RPMI7951 (cell line): ENCODE results near the gene RAMP3. TPM values are rescaled to one million over a fixed set of nuclear protein-coding genes. Genes with fewer than 3 reads are reported as not detected.

Experiments
- DNase-seq: peaks from one replicate; pipeline ENCODE4 v3.0.0-alpha.2; 2012; ENCODE audit warnings: low read depth
- total RNA-seq: library from RNA; depleted of rRNA; stranded (reverse); fragments of >200 nt; shearing (Covaris generic); gene quantifications from 2 replicates; pipeline ENCODE4 v1.2.3, GENCODE V29; 2014

The RAMP3 gene
- total RNA-seq, 1 experiment from 2014 or later = 0.84 TPM

DNA sequence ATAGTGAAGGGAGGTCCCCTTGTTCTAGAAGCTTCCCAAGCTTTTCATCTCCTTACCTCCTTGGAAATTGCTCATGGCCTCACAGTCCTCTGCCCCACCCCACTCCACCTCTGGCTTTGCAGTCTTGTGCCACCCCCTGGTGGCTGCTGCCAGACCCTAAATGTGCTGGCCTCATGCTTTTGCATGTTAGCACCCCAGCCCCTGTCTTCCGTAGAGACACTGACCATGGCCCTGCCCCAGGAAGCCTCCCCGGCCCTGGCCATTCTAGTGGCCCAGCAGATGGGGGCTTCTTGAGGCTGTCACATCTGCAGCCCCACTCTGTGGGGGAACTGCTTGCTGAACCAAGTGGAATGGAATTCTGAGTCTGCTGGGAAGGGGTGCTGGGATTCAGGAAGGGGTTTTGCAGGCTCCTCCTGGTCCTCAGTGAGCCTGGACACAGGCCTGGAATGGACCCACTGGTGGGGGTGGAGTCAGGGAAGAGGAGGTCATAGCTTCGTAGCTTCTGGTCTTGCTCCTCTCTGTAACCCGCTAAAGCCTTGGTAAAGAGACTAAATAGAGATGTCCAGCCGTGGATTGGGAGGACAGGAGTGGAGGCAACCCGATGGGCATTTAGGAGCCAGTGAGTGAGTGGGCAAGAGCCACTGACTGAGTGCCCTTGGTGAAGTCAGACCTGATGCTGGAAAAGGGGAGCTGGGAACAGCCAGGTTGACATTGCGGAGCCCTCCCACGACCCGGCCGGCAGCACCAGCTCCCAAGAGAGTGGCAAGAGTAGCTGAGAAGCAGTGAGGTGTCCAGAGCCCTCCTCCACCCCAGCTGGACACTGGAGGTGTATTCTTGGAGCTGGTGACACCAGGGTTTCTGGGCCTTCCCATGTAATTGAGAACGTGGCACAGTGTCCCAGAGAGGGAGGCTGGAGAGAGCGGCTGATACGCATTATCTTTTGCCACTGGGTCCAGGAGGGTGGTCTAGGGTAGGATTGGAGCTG, 20.9 kb downstream of the RAMP3 start:
- no peak for DNase-seq

DNA sequence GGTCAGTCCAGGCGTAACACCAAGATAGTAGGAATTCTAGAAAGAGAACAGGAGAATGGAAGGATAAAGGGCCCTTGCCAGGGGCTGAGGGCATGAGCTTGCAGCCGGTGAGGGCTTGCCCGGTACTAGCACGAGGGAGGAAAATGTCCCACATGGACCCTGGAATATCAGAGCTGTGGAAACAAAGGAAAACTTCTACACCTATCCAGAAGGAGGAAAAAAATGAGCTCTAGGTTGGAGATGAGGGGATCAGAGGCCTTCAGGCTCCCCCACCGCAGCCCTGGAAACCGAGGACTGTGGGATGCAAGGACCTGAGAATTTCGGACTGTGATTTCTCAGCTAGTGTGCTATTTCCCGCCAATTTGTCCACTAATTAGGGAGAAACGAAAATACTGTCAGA, 22.1 kb downstream of the RAMP3 start:
- no peak for DNase-seq

DNA sequence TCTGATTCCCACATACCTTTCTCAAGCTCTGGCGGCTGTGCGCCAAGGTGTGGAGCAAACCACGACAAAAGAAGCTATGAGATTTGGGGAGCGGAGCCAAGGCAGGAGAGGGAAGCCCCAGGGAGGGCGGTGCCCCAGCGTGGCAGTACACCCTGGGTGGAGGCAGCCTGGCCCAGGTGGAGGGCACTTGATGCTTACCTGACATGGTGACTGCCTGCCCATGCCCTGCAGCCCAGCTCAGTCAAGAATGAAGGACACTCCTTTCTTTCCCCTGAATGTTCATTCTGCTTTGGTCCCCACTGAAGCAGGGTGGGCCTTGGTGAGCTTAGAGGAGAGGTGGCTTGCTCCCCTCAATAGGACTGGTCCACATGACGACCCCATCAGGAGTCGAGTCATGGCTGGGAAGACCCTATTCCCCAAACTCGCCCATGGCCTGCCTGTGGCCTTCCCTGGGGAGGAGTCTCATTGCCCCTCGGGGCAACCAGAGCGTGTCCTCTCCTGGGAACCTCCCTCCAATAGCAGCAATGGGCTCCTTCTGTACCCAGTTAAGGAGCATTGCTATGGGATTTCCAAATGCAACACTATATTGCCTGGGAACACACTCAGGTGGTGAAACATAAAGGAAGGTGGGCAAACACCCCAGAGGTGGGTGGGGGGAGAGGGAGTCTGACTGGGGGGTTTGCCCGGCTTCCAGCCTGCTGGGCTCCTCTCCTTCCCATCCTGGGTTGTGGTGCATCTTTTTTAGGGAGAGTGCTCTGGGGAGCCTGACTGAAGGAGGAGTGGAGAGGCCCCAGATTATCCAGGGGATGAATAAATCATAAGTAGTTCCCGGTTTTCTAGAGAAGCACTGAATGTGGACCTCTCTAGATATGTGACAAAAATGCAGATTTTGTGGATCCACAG, 22.7 kb downstream of the RAMP3 start:
- DNase-seq = no peak

DNA sequence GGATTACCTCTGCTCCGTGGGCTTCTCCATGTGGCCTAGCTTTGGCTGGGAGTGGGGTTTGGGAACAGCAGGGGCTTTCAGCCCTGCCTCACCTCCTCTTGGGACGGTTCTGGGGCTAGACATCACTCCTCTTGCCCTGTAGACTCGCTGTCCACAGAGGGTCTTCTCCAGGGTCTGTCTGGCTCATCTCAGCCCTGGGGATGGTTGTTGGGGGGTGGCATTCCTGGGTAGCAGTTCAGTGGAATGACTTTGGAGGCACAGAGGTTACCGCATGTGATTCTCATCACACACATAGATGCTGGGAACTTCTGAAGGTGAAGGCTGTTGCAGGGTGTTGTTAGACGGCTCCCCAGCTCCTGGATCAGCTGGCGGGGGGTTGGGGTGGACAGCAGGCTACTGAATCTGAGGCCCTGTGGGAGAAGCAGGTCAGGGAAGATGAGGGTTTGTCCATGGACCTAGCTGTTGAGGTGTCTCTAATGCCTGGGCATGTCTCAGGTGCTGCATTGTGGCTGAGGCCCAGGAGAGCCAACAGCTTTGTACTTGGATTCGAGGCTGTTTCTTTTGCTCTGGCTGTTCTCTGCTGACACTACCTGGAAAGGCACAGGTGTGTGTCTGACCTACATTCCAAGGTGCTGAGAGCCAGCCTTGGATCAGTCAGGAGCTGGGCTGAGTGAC, 23.8 kb downstream of the RAMP3 start:
- DNase-seq = no peak

DNA sequence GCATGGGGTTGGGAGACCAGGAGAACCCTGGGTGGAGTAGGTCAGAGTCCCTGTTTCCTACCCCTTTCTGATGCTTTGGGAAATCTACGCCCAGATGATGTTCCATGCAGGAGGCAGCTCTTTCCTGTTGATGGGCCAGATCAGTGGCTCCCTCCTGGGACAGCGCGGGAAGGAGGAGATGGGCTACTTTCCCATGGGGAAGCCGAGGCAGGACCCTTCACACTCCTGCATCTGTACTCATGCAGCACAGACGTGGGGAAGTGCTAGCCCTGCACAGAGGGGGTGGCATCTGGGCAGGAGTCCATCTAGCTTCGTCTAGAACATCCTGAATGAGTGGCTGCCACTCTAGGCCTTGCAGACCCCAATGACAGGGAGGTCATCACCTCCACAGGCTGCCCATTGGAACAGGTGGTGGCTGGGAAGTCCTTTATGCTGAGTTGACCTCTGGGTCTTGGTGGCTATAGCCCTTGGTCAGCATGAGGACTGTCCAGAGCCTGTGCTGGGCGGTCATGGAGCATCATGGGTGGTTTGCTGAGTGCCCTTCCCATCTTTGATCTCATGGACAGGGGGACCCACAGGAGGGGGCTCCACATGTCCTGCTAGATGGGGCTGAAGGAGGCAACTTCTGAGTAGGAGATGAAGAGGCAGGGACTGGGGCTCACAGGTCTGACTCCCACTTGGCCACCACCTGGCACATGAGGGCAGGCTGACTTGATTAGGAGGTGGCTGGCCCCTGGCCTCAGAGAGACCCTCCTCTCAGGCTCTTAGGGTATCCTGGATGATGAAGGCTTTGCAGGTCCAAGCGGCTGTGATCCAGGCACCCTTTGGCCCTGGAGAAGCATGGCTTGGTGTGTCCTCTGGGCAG, 24.6 kb downstream of the RAMP3 start:
- no peak for DNase-seq

DNA sequence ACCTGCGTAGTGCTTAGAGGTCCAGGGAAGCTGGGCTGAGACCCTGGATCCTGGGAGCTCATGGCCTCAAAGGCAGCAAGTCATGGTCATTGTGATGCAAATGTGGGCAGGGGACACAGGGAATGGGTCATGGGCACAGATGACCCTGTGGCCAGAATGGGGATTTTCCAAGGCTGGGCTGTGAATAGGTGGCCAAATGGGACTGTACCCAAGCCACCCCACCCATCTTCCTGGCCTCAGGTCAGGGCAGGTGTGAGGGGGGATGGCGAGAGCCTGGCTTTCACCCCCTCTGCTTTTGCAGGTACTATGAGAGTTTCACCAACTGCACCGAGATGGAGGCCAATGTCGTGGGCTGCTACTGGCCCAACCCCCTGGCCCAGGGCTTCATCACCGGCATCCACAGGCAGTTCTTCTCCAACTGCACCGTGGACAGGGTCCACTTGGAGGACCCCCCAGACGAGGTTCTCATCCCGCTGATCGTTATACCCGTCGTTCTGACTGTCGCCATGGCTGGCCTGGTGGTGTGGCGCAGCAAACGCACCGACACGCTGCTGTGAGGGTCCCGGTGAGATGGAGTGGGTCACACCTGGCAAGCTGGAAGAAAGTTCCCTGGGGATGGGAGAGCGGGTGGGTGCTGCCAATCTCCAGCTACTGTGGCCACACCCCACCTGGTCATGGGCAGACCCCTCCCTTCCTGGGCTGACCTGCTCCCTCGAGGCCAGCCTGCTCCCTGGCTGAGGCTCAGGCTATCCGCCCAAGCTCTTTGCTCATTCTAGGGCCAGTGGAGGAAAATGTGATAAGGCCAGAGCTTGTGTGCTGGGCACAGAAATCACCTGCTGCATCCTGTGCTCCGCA, 25.5 kb downstream of the RAMP3 start:
- DNase-seq = no peak

DNA sequence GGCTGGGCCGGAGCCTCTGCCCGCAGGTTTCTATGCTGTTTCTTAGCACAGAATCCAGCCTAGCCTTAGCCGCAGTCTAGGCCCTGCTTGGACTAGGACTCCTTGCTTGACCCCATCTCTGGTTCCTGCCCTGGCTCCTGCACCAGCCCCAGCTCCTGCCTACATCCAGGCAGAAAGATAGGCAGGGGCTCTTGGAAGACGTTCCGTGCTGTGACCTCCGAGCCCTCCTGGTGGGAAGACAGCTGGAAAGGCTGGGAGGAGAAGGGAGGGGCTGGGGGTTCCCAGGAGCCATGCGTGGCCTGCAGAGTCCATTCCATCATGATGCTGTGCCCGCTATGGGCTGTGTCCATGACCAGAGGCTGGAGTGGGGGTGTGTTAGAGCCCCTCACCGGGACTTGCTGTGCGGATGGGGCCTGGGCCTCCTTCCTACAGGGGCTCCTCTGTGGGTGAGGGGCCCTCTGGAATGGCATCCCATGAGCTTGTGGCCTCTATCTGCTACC, 26.2 kb downstream of the RAMP3 start:
- DNase-seq = no peak

DNA sequence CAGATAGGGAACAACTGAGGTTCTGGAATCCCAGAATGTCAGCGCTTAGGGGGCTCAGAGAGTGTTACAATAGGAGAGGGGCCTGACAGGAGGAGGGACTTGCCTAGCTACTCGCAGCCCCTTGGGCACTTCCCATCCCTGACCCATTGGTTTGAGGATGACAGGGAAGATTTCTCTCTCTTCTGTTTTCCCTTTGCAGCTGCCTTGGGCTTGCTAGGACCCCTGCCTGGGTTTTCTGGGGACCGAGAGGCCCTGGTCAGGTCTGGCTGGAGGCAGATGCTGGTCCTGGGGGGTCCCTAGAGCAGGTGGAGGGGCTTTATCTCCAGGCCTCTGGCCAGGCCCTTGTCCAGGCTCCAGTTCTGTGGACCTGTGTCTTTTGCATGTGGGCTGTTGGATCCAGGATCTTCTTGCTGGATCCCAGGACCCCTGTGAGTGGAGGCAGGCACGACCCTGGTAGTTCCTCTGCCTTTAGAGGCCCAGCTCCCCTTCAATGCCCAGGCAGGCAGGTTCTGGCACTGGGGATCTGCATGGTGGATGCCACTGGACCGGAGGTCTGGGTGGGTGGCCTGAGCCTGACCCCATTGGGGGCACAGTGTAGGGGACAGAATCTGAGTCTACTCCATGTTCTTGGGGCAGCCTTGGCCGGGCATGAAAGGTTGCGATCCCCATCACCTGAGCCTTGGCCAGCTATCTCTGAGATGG, 26.9 kb downstream of the RAMP3 start:
- no peak for DNase-seq

DNA sequence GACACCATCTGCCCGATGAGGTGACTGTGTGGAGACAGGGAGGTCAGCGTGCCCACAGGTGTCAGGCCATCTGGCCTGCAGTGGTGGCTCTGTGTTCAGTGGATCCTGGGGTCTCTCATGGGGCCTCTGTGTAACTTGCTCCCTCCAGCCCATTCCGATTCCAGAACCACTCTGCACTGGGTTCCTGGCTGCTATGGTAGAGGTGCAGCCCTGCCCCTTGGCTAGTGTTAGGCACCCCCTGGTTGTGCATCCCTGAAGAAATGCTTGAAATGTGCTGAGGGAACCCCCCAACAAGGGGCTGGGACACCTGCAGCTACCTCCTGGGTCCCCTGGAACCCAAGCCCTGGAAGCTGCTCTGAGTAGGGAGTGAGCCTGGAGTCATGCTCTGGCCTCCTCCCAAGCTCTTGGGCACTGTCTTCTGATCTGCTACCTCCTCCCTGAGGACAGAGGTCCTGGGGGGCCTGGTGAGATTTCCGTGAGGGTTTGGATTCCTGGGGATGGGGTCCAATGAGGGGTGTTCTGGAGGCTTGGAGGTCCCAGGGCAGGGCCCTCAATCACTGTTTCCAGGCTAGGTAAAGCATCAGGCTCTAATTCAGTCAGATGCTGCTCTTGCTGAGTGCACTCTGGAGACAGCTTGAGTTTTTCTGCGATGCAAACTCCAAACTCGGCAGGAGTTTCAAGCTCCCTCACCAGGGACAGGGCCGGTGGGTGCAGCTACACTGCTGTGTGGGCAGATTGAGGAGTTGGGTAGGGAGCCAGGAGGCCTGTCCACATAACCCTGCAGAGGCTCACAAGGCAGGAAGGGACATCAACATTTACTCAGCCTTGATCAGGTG, 27.7 kb downstream of the RAMP3 start:
- DNase-seq = no peak

DNA sequence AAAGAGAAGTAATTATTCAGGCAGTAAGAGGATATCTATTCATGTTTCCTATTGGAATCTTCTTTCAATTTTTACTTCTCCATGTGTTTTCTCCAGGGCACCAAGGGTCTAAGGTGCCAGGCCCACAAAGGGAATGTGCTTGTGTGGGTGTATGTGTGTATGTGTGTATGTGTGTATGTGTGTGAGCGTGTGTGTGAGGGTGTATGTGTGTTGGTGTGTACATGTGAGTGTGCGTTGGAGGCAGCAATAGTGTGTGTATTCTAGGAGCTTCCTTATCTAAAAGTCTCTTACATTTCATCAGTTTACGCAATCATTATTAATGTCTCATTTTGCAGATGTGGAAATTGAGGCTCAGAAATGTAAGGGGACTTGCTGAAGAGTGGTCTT, 28.3 kb downstream of the RAMP3 start:
- no peak for DNase-seq

DNA sequence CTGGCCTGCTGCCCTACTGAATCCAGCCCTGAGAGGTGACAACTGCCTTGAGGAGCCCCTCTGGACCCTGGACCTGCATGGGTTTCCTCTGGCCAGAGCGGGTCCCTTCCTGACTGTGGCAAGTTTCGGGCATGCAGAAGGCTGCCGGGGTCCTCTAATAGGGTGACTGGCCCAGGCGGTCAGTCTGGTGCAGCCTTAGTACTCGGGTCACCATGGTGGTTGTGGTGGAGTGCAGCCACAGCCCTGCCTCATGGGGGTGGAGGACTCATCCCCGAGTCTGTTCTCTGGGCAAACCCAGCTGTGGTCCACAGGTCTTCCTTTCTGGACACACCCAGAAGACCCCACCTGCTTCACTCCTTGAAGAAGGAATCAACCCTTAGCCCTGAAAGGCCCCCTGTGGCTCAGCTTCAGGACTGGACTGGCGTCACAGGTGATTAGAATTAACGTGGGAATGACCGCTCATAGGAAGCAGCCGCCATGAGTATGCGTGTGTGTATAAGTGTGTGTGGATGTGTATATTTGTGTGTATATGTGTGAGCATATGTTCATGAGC, 28.7 kb downstream of the RAMP3 start:
- no peak for DNase-seq

DNA sequence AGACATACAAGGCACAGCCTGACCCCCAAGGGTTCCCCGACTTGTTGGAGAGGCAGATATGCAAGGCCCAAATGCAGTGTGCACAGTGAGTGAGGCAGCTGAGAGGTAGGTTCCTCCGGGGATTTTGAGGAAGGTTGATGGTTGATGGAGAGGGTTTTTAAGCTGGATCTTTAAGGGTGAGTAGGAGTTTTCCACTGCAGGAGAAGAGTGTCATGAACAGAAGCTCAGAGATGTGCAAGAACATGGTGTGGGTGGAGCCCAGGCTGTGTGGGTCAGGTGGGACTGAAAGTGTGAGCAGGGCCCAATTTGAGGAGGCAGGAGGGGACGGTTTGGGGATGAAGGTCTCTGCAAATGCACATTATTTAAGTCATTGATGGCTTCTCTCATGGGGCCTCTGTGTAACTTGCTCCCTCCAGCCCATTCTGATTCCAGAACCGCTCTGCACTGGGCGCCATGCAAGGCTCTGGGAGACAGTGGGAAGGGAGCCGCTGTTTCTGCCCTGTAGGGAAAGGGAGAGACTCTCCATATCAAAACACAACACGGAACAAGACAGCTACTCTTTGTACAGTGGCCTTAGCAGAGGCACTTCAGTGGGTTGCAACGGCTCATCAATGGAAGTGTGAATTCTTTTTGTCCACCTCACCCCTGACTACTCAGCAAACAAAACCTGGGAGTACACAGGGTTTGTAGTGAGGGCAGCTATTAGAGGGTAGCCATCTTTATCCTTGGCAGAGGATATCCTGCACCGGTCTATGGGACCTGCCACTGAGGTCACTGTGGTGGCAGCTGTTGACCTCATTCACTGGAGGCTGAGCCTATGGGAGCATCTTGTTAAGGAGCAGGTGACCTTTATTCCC, 29.7 kb downstream of the RAMP3 start:
- no peak for DNase-seq

DNA sequence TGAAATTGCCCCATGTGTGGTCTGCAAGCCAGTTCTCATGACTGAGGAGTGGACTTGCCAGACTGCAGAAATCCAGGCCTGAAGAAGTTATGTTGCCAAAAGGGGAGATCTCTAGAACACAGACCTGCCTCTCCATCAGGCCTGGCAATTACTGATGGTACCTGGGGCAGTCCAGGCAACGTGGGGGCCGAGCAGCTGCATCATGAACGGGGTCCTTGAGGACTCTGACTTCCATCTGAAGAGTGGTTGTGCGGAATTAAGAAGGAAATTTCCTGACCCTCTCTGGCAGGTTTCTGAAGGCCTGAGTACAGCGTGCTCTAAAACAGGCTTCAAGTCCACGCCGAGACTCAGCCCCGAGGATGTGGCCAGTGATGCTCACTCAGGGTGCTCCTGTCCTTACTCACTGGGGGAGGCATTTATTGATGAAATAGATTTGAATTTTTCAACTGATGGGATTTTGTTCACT, 30.4 kb downstream of the RAMP3 start:
- DNase-seq = no peak

DNA sequence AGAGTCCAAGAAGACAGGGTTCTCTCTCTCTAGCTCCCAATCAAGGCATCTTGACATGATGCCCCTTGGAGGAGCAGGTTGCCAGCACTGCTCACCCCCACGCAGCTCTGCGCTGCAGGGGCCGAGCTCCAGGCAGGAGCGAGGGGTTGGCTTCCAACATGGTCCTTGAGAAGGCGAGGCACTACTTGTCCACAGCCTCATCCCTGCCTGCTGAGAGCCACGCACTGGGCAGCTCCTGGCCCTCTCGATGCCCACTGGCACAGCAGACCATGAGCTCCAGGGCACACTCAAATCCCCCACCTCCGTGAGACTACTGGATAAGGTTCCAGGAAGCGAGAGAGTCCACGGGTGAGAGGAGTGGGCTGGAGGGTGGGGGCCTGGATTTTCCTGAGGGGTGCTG, 31.1 kb downstream of the RAMP3 start:
- DNase-seq = no peak

DNA sequence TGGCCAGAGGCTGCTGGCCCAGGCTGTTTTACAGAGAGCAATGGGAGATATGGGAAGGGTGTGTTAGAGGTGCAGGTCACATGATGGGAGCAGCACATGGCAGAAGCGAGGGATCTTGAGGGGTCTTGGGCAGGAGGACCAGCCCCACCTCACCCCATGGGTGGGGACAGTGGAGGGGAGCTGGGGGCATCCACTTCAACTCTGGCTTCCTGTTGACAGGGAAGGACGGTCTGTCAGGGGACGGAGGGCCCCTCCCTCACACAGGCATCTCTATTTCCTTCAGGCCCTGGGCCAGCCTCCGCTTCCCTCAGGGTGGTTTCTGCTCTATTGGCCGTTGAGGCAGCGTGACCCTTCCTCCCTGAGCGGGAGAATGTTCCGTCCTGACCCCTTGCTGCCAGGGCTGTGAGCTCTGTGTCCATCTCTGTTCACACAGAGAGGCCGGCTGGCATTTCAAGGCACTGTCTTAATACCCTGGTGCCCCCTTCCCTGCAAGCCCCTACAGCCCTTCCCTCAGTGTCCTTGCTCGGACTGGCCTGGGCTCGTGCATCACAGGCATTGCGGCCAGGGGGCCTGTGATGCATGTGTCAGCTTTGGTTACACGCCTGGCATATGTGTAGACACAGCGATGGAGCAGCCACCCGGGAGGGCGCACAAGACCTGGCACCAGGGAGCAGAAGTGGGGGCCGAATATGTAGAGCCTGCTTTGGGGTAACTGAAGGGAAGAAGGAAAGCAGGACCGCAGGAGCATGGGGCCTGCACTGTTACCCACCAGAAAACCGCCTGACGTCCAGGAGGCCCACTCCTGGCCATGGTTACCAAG, 31.8 kb downstream of the RAMP3 start:
- DNase-seq = no peak
